Myocyte (in vitro differentiated cells): ENCODE measurements around the gene ZNF583. TPM values are rescaled to one million over a fixed set of nuclear protein-coding genes. Genes with fewer than 3 reads are reported as not detected.

Experiments used
- DNase-seq: peaks from one replicate; pipeline ENCODE4 v3.0.0-alpha.2; 2012; ENCODE audit warnings: low read depth
- polyA plus RNA-seq: library from polyadenylated mRNA; unstranded; fragments of >200 nt; gene quantifications from one replicate; pipeline ENCODE4 v1.2.1, GENCODE V29; 2012; ENCODE audit warnings: missing spikeins
- total RNA-seq: library from RNA; depleted of rRNA; stranded (reverse); fragments of >200 nt; gene quantifications from 2 replicates; pipeline ENCODE4 v1.2.3, GENCODE V29; 2014

The ZNF583 gene
- 12.6 and 14.6 TPM in 2 replicates for total RNA-seq
- 4.1 TPM for polyA plus RNA-seq

DNA sequence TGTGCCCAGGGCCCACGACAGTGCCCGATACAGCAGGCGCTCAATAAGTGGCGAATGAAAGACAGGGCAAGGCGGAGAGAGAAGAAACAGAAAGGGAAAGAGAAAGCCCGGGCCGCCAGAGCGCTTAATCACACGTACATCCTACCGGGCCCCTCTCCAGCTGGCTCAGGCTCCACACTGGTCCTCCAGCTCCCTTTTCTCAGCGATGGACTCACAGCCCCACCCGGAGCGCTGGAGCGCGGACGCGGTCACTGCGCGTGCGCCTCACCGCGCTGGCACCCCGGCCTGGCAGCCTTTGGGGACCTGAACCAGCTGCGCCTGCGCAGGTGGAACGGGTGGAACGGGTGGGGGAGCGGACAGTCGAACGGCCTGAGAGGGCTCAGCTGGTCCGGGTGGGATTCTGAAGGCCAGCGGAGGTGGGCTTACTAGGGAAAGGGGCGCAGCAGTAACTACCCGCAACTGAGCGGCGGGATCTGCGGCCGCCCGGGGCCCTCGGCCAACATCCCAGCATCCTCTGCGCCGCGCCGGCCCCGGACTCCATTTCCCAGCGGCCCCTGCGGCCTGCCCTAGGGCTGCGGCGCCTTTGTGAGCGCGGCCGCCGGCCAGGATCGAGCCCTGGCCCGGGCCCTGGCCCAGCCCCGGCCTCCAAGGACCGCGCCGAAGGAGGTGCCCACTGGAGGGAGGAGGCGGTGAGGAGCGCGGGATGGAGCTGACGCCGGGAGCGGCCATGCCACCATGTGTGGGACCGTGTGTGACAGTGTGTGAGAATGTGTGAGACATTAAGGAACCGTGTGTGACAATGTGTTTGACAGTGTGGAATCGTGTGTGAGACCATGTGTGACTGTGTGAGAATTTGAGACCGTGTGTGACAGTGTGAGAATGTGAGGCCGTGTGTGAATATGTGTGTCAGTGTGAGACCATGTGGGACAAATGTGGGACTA, at the start of gene ZNF583:
TSS of gene ZNF583 (plus strand) at position 569 of the 941 bp plus-strand sequence. CDS start 2,783 bp downstream, outside the sequence.
- DNase-seq, result peak; percentile 97

DNA sequence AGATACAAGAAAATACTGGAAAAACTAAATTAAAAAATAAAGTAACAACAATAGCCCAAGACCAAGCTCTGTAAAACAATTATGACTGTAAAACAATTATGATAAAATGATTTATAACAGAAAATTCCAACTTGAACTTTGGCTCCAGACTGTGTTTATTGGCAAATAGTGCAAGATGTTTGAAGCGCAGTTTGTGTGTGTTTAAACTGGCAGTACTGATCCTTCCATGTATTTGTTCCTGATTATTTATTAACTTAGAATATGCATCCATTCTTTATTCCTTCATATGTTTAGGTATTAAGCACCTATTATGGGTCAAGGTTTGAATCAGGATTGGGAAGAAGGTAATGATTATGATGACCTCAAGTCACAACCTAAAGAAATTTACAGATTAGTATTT, 48.6 kb upstream of the ZNF583 start:
- no peak for DNase-seq

DNA sequence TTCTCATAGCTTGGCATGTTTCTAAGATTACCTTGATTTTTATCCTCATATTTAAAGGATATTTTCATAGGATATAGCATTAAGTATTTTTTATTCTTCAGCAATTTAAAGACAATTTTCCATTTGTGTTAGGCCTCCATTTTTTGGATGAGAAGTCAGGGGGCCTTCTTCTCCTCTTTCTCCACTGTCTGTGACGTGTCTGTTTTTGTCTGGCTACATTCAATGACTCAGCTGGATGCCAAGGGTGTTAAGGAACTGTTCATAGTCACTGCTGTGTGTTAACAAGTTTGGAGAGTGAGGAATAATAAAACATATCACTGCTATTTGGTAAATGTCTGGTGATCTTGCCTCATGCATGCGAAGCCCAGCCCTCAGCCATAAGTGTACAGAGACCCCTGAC, 47.2 kb upstream of the ZNF583 start:
- DNase-seq, result no peak

DNA sequence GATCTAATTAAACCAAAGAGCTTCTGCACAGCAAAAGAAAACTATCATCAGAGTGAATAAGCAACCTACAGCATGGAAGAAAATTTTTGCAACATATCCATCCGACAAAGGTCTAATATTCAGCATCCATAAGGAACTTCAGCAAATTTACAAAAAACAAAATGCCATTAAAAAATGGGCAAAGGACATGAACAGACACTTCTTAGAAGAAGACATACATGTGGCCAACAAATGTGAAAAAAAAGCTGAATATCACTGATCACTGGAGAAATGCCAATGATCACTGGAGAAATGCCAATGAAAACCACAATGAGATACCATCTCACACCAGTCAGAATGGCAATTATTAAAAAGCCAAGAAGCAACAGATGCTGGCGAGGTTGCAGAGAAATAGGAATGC, 43.3 kb upstream of the ZNF583 start:
- no peak for DNase-seq

DNA sequence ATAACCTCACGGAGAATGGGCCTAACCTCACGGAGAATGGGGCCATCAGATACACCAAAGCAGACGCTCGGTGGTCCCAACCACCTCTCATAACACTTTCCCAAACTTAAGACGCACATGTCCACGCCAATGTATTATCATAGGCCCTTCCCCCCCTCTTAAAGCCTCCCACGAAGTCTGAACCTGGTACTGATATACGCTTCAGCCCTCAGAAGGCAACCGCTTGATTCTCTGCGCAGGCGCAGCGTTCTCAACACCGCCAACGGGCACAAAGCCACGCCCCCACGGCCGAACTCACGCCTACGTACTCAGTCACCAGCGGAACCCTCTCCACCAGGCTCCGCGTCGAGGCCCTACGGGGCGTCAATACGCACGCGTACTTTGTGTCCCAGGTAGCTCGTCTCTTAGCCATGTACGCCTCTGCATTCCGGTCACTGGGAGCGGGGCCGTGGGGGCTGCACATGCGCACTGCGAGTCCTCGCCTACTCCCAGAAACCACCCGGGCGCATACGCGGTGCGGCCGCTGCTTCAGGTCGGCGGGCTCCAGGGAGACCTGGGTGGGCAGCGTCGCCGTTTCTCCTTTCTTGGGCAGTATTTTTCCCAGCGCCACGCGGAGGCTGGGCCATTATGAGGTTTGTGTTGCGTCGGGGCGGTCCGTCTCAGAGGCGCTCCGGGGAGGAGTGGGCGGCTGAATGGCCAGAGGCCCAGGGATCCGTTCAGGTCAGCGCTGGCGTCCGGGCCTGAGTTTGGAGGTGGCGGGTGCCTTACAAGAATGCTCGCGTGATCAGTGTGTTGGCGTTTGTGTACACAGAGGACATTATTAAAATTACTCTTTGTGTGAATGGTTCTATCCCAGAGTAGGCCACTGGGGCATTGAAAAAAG, 36.1 kb upstream of the ZNF583 start:
- DNase-seq, result peak; percentile 74

DNA sequence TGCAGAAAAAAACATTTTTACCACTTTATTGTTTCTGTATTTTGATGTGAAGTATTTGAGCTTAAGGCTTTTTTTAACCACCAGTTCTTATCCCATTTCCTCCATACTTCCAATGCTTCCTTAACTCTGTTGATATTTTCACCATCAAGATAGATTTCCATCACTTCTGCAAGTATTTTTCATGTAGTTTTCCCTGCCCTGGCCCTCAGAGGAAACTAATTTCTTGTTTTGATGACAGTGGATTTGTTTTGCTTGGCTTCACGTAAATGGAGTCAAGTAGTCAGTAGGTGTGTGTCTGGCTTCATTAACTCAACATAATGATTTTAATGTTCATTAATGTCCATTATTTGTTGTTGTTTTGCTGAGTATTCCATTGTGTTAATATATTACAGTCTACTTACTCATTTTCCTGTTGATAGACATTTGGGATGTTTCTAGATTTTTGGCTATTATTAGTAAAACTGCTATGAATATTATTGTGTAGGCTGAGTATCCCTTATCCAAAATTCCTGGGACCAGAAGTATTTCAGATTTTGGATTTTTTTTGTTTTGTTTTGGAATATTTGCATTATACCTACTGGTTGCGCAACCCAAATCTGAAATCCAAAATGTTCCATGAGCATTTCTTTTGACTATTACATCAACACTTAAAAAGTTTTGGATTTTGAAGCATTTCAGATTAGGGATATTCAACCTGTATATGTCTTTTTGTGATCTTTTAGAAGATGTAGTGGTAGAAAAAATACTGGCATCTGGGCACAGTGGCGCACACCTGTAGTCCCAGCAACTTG, 34.1 kb upstream of the ZNF583 start:
- DNase-seq, result no peak

DNA sequence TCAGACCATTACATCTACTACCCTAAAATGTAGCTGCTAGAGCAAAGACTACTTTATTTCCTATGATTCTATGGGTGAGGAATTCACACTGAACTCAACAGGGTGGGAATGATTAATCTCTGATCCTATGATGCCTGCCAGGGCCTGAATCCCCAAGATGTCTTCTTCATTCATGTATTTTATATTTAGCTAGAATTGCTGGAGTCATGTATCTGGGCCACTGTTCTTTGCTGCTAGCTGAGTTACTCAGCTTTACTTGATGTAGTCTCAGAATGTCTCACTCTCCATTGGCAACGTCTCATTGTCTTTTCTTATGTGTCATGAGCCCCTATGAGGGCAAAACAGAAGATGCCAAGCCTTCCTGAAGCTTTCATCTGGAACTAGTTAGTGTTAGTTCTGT, 31.9 kb upstream of the ZNF583 start:
- DNase-seq, result no peak

DNA sequence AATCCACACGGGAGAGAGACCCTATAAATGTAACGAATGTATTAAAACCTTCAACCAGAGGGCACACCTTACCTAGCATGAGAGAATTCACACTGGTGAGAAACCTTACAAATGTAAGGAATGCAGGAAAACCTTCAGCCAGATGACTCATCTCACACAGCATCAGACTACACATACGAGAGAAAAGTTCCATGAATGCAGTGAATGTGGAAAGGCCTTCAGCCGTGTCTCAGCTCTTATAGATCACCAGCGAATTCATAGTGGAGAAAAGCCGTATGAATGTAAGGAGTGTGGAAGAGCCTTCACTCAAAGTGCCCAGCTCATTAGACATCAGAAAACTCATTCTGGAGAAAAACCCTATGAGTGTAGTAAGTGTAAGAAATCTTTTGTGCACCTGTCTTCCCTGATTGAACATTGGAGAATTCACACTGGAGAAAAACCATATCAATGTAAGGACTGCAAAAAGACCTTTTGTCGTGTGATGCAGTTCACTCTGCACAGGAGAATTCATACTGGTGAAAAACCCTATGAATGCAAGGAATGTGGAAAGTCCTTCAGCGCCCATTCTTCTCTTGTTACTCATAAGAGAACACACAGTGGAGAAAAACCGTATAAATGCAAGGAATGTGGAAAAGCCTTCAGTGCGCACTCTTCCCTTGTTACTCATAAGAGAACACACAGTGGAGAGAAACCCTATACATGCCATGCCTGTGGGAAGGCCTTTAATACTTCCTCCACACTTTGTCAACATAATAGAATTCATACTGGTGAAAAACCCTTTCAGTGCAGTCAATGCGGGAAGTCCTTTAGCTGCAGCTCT, 26.8 kb upstream of the ZNF583 start:
- DNase-seq, result no peak

DNA sequence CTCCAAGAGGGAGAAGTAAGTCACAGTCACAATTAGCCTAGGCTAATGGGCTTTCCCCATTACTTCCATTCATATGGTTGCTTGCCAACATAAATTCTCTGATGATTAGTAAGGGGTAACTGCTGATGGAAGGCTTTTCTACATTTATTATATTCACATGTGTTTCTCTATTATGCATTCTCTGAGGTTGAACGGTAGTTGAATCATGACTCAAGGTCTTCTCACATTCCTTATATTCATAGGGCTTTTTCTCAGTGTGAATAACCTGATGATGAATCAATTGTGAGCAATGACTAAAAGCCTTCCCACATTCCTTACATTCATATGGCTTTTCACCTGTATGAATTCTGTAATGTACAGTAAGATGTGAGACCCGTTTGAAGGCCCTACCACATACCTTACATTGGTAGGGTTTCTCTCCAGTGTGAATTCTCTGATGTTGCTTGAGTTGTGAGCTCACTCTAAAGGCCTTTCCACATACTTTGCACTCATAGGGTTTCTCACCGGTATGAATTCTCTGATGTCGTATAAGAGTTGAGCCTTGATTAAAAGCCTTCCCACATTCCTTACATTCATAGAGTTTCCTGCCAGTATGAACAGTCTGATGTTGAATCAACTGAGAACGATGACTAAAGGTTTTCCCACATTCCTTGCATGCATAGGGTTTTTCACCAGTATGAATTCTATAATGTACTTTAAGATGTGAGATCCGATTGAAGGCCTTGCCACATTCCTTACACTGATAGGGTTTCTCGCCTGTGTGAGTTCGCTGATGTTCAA, 20.1 kb upstream of the ZNF583 start:
- DNase-seq, result no peak

DNA sequence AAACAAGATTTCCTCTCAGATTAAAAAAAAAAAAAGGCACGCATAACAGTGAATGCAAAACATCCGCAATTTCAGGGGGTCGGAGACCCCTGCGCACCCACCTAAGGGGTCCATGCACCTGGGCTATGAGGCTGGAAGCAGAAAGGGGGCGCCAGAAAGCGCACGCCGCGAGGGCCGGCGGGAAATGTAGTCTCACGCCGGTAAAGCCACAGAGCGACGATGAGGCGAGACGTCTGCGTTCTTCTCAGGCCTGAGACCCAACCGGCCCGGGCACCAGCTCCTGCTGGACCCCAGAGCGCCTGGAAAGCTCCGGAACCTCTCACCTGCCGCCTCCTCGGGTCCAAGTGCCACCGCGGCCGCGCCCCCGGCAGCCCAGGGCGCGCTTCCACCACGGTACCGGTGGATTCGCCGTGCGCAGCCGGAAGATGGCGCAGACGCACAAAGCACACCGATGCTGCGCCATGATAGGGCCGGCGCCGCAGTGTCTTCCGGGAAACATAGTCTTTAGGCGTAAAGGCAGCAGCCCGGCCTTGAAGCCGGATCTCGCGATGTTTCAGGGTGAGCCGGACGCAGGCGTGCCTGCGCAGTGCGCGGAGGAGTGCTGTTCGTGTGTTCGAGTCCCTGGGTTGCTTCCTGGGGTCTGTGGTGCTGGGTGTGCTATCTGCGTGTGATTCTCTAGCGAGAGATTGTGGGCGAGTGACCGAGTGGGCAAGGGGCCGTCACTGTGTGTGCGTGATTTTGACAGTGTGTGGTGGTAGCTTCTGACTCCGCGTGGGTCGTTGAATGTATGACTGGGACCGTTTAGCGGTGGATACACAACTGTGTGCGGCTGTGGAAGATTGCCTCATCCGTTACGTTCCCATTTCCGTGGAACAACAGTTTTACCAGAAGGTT, 10.8 kb upstream of the ZNF583 start, which contains the start of gene ZNF582:
TSS of gene ZNF582 (minus strand) at position 416 of the 894 bp plus-strand sequence. CDS start 1,782 bp downstream, outside the sequence.
- peak; percentile 93 for DNase-seq

DNA sequence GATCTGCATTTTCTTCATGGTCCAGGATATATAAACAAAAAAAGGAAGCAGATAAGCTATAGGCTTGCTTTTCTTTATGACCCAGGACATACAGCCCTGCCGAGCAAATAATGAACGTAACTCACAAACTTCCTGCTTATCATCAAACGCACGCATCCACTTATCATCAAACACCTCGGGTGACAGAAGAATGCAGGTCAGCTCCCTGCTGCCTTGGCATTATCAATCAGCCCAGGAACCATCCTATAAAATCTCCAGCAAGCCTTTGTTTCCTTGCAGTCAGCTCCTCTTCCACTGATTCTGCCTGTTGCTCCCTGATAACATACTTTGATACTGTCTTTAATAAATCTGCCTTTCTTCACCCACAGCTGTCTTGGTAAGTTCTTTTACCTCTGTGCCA, 5.3 kb upstream of the ZNF583 start:
- no peak for DNase-seq

DNA sequence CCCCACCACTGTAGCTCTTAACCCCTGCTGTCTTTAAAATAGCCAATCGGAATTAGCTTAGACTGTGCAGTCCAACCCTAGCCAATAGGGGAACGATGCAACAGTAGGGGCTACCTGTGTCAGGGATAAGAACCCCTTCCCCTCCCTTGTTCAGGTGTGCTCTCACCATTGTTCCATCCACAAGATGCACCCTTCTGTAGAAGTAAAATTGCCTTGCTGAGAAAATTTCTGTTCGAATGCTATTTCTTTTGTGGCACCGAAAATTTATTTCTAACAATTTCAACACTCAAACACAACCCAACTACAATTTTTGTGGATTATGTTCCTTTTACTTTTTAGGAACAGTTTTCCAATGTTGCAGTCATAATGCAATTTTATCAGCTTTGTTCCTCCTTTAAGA, 3.6 kb upstream of the ZNF583 start:
- DNase-seq, result no peak

DNA sequence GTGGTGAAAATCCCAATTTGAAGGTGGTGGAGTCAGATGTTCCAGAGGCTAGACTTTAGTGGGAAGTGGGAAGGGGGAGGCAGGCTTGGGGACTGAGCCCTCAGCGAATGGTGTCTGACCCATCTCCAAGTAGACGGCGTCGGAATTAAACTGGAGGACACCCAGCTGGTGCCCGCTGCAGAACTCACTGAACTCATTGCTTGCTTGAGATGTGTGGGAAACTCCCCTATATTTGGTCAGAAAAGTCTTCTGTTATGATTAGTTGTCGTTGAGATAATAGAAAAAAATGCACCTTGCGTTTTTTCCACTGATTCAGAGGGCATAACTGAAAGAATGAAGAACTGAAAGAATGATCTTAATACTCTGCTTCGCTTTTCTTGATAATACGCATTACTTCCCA, 871 bp upstream of the ZNF583 start:
- no peak for DNase-seq

DNA sequence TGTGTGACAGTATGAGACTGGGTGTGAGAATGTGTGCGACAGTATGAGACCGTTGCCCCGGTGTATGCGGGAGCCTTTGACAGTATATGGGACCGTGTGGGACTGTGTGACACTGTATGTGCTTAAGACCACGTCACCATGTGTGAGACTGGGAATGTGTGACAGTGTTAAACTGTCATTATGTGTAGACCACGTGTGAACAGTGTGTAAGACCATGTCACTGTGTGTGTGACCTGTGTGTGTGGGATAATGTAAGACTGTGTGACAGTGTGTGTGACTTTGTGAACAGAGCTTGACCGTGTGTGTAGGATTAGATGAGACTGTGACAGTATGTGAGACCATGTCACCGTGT, 549 bp downstream of the ZNF583 start:
- no peak for DNase-seq

DNA sequence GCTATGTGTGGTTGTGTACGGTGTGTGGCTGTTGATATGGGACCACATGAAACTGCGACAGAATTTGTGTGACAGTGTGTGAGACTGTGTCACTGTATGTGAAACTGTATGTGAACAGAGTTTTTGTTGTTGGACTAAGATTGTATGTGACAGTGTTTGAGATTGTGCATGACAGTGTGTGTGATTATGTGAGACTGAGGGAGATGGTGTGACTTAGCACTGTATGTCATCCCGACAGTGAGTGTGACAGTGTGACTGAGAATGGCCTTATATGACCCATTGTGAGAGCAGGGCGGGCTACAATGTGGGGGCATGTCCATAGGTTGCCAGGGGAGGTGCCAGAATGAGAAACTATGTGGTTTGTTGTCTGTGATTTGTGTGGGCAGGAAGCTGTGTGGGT, 930 bp downstream of the ZNF583 start:
- no peak for DNase-seq

DNA sequence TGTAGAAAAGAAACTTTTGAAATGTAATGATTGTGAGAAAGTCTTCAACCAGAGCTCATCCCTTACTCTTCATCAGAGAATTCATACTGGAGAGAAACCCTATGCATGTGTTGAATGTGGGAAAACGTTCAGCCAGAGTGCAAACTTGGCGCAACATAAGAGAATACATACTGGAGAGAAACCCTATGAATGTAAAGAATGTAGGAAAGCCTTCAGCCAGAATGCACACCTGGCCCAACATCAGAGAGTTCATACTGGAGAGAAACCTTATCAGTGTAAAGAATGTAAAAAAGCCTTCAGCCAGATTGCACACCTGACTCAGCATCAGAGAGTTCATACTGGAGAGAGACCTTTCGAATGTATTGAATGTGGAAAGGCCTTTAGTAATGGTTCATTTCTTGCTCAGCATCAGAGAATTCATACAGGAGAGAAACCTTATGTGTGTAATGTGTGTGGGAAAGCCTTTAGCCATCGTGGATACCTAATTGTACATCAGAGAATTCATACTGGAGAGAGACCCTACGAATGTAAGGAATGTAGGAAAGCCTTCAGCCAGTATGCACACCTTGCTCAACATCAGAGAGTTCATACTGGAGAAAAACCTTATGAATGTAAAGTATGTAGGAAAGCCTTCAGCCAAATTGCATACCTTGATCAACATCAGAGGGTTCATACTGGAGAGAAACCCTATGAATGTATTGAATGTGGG, 19.3 kb downstream of the ZNF583 start:
- DNase-seq, result no peak

DNA sequence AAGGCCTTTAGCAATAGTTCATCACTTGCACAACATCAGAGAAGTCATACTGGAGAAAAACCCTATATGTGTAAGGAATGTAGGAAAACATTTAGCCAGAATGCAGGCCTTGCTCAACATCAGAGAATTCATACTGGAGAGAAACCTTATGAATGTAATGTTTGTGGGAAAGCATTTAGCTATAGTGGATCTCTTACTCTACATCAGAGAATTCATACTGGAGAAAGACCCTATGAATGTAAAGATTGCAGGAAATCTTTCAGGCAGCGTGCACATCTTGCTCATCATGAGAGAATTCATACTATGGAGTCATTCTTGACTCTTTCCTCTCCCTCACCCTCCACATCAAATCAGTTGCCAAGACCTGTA, 19.8 kb downstream of the ZNF583 start:
- DNase-seq, result no peak
